Measurements from ENCODE around the gene SLC1A5. TPM values are rescaled to one million over a fixed set of nuclear protein-coding genes. Genes with fewer than 3 reads are reported as not detected.
"Not testable (repeated sequence)": the region's sequence is repeated elsewhere in the genome, so short reads cannot be mapped to it uniquely, and the experiment has no call there.

Gene SLC1A5
- total RNA-seq, 2 donors from 2014 or later, result 77.6 to 78.1 TPM

DNA sequence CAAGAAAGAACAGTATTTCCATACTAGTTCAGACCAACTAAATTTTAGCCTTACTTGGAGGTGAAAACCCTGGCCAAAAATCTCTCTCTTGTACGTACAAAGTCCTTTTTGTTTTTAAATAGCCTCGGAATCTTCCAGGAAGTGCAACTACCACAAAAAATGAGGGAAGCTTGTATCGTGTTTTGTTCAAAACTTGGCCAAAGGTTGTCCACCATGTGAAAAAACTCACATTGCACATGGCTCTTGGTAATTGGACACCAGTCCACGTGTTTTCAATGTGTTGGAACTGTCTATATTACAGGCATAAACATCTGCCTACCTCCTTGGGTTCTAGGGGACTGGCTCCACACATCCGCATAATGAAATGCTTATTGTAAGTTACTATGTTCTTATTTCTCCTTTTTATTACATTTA, 27.0 kb downstream of the SLC1A5 start:
- H3K36me3 ChIP-seq (ENCODE audit: control insufficient read depth, insufficient read depth, low read length), result peaks cover 5% of the 10 kb centered on the region
- Mint-ChIP-seq H3K9me3 (no peaks in the 10 kb centered on the region), H3K27me3 (ENCODE audit: insufficient read depth) (peaks cover 3% of the 10 kb centered on the region), H3K4me1 (peaks cover 2% of the 10 kb centered on the region), H3K27ac (no peak overlapping the region), H3K4me3 (no peak overlapping the region), H3K36me3 (ENCODE audit: low read depth) (peaks cover 8% of the 10 kb centered on the region)
- H3K27ac ChIP-seq (ENCODE audit: low read depth, low read length), result no peak overlapping the region
- TF ChIP-seq, protein P1, sequence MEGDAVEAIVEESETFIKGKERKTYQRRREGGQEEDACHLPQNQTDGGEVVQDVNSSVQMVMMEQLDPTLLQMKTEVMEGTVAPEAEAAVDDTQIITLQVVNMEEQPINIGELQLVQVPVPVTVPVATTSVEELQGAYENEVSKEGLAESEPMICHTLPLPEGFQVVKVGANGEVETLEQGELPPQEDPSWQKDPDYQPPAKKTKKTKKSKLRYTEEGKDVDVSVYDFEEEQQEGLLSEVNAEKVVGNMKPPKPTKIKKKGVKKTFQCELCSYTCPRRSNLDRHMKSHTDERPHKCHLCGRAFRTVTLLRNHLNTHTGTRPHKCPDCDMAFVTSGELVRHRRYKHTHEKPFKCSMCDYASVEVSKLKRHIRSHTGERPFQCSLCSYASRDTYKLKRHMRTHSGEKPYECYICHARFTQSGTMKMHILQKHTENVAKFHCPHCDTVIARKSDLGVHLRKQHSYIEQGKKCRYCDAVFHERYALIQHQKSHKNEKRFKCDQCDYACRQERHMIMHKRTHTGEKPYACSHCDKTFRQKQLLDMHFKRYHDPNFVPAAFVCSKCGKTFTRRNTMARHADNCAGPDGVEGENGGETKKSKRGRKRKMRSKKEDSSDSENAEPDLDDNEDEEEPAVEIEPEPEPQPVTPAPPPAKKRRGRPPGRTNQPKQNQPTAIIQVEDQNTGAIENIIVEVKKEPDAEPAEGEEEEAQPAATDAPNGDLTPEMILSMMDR (conservative IDR thresholded peaks at IDR 0.05), result no peak
- no peaks in the 10 kb centered on the region for H3K4me1 ChIP-seq (ENCODE audit: control insufficient read depth, insufficient read depth, low read length)
- no peaks in the 10 kb centered on the region for H3K9me3 ChIP-seq (ENCODE audit: control insufficient read depth, low read length)
- no peaks in the 10 kb centered on the region for H3K27me3 ChIP-seq (ENCODE audit: control insufficient read depth, insufficient read depth, low read length, poor library complexity, severe bottlenecking)
- no peak overlapping the region for H3K4me3 ChIP-seq (ENCODE audit: low read length)
- WGBS, 2 experiments (ENCODE audit: insufficient coverage in 1 of 2, insufficient read length in 1 of 2), result 90 to 91% methylated on average over 4 of the region's 5 CpGs
- DNase-seq, result no peak
- H3K9ac ChIP-seq (ENCODE audit: extremely low read depth, low read length, poor library complexity, severe bottlenecking), result no peak overlapping the region

DNA sequence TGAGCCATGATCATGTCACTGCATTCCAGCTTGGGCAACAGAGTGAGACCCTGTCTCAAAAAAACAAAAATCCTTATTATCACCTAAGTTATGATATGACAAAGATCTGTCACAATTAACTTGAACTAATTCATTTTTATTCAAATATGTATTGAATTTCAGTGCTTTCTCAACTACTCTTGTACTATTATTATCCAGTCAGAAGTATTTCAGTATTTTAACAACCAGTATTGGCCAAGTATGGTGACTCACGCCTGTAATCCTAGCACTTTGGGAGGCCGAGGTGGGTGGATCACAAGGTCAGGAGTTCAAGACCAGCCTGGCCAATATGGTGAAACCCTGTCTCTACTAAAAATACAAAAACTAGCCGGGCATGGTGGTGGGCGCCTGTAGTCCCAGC, 27.5 kb downstream of the SLC1A5 start:
- not testable (repeated sequence) for H3K36me3 ChIP-seq (ENCODE audit: control insufficient read depth, insufficient read depth, low read length); H3K27me3 ChIP-seq (ENCODE audit: control insufficient read depth, insufficient read depth, low read length, poor library complexity, severe bottlenecking); H3K27me3 Mint-ChIP-seq (ENCODE audit: insufficient read depth); H3K4me3 Mint-ChIP-seq; H3K9me3 ChIP-seq (ENCODE audit: control insufficient read depth, low read length); H3K9ac ChIP-seq (ENCODE audit: extremely low read depth, low read length, poor library complexity, severe bottlenecking); H3K4me1 ChIP-seq (ENCODE audit: control insufficient read depth, insufficient read depth, low read length); H3K9me3 Mint-ChIP-seq; H3K36me3 Mint-ChIP-seq (ENCODE audit: low read depth); H3K4me3 ChIP-seq (ENCODE audit: low read length); DNase-seq; H3K27ac ChIP-seq (ENCODE audit: low read depth, low read length); H3K27ac Mint-ChIP-seq; H3K4me1 Mint-ChIP-seq
- WGBS, 2 experiments (ENCODE audit: insufficient coverage in 1 of 2, insufficient read length in 1 of 2), result 90 to 95% methylated on average over 2 of the region's 4 CpGs

DNA sequence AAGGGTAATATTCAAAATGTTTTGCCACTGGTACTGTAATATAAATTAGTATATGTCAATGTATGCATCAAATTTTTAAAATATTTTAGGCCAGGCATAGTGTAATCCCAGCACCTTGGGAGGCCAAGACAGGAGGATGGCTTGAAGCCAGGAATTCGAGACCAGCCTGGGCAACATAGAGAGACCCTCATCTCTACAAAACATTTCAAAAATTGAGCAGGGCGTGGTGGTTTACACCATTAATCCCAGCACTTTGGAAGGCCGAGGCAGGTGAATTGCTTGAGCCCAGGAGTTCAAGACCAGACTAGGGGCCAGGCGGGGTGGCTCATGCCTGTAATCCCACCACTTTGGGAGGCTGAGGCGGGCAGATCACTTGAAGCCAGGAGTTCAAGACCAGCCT, 28.0 kb downstream of the SLC1A5 start:
- no peaks in the 10 kb centered on the region for H3K4me1 ChIP-seq (ENCODE audit: control insufficient read depth, insufficient read depth, low read length)
- H3K4me3 ChIP-seq (ENCODE audit: low read length), result no peak overlapping the region
- no peaks in the 10 kb centered on the region for H3K9me3 Mint-ChIP-seq
- H3K36me3 Mint-ChIP-seq (ENCODE audit: low read depth), result peaks cover 10% of the 10 kb centered on the region
- H3K27me3 Mint-ChIP-seq (ENCODE audit: insufficient read depth), result peaks cover 3% of the 10 kb centered on the region
- H3K9ac ChIP-seq (ENCODE audit: extremely low read depth, low read length, poor library complexity, severe bottlenecking), result no peak overlapping the region
- peaks cover 5% of the 10 kb centered on the region for H3K36me3 ChIP-seq (ENCODE audit: control insufficient read depth, insufficient read depth, low read length)
- WGBS, 2 experiments (ENCODE audit: insufficient coverage in 1 of 2, insufficient read length in 1 of 2), result 76 to 88% methylated on average over 3 to 5 of the region's 5 CpGs
- TF ChIP-seq, protein P1 (conservative IDR thresholded peaks at IDR 0.05), result no peak
- H3K27ac Mint-ChIP-seq, result no peak overlapping the region
- no peaks in the 10 kb centered on the region for H3K9me3 ChIP-seq (ENCODE audit: control insufficient read depth, low read length)
- DNase-seq, result no peak
- no peaks in the 10 kb centered on the region for H3K27me3 ChIP-seq (ENCODE audit: control insufficient read depth, insufficient read depth, low read length, poor library complexity, severe bottlenecking)
- H3K4me3 Mint-ChIP-seq, result no peak overlapping the region
- no peak overlapping the region for H3K27ac ChIP-seq (ENCODE audit: low read depth, low read length)
- peaks cover 2% of the 10 kb centered on the region for H3K4me1 Mint-ChIP-seq

DNA sequence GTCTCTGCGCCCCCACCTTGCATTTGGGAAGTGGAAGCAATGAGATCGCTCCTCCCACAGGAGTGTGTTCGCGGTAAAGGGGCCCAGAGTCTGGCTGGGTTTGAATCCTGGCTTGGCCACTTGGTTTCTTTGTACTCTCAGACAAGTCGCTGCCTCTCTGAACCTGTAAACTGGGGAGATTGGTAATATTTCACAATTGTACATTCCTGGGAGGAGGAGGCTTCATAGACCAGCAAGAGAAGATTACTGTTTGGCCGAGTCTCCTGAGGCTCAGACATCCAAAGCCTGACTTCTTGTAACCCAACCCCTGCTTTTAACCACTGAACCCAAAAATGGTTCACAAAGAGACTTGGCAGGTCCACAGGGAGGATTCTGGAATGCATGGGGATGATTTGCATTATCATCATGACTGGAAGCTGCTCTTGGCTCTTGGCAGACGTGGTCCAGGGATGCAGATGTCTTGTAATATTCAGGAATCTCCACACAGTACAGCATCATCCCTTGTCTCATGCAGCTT, 28.5 kb downstream of the SLC1A5 start:
- 76 to 80% methylated on average over 7 of the region's 7 CpGs for WGBS, 2 experiments (ENCODE audit: insufficient coverage in 1 of 2, insufficient read length in 1 of 2)
- Histone ChIP-seq H3K9me3 (ENCODE audit: control insufficient read depth, low read length) (no peaks in the 10 kb centered on the region), H3K36me3 (ENCODE audit: control insufficient read depth, insufficient read depth, low read length) (peaks cover 5% of the 10 kb centered on the region), H3K27me3 (ENCODE audit: control insufficient read depth, insufficient read depth, low read length, poor library complexity, severe bottlenecking) (no peaks in the 10 kb centered on the region), H3K9ac (ENCODE audit: extremely low read depth, low read length, poor library complexity, severe bottlenecking) (no peak overlapping the region), H3K4me3 (ENCODE audit: low read length) (no peak overlapping the region), H3K4me1 (ENCODE audit: control insufficient read depth, insufficient read depth, low read length) (no peaks in the 10 kb centered on the region), H3K27ac (ENCODE audit: low read depth, low read length) (no peak overlapping the region)
- no peak overlapping the region for H3K4me3 Mint-ChIP-seq
- TF ChIP-seq, protein P1 (conservative IDR thresholded peaks at IDR 0.05), result no peak
- peaks cover 2% of the 10 kb centered on the region for H3K27me3 Mint-ChIP-seq (ENCODE audit: insufficient read depth)
- no peaks in the 10 kb centered on the region for H3K9me3 Mint-ChIP-seq
- no peak for DNase-seq
- no peak overlapping the region for H3K27ac Mint-ChIP-seq
- H3K36me3 Mint-ChIP-seq (ENCODE audit: low read depth), result peaks cover 10% of the 10 kb centered on the region
- H3K4me1 Mint-ChIP-seq, result peaks cover 2% of the 10 kb centered on the region
